C4-2B (cell line): ENCODE data around the gene CYP1B1.

Experiments used
- H3K27ac ChIP-seq: fragments of 450-650 bp; 2 replicates; pipeline ENCODE4 v1.5.1; 2017
- ZFX ChIP-seq: fragments of 450-650 bp; IDR thresholded peaks from 2 replicates; pipeline ENCODE4 v1.6.1; 2017
- TF ChIP-seq, protein P1 (sequence below): fragments of 450-650 bp; conservative IDR thresholded peaks from 2 replicates; pipeline ENCODE4 v1.5.1; 2017; ENCODE audit warnings: mild to moderate bottlenecking

Gene CYP1B1

DNA sequence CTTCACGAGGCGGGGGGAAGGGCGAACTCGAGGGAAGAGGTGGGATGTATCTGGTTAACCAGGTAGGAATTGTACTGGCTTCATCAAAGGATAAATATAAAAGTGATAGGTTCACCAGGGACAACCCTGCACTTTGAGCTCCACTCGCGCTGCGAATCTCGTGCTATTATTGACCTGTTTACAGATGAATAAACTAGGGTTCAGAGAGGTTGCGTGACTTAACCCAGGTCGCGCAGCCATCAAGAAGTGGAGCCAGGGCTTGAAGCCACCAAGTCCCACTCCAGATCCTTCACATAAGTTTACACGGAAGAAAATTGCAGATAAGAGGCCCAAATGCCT is 1.4 kb upstream of the CYP1B1 start:
- peak overlapping the region; percentile 80 for H3K27ac ChIP-seq

DNA sequence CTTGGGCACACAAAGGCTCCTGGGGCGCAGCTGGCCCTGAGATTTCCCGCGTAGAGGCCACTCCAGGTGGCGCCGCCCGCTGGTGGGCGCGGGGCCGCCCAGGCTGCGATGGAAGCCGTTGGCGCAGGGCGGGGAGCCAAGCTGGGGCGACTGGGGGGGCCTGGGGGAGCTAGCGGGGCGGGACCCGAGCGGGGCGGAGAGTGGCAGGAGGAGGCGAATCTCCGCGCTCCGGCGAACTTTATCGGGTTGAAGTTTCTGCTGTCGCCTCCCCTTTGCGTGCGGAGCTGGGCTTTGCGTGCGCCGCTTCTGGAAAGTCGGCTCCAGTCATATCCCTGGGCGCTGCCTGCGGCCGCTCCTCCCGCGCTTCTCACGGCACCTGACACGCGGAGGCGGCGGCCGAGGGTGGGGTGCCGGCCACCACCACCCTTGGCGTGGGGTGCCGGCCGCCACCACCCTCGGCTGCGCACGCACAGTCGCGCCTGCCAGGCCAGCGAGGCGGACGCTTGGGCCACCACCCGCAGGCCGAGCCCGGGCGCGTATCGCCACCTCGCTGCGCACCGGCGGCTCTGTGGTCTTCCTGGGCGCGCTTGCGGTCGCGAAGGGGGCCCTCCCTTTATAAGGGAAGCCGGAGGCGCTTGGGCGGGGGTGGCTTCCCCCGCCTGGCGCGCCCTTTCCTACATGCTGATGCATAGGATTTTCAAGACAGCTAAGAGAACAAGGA is 919 bp upstream of the CYP1B1 start:
- peak overlapping the region; percentile 80 for H3K27ac ChIP-seq
- TF ChIP-seq ZFX, result peak; percentile 59
- TF ChIP-seq, protein P1, sequence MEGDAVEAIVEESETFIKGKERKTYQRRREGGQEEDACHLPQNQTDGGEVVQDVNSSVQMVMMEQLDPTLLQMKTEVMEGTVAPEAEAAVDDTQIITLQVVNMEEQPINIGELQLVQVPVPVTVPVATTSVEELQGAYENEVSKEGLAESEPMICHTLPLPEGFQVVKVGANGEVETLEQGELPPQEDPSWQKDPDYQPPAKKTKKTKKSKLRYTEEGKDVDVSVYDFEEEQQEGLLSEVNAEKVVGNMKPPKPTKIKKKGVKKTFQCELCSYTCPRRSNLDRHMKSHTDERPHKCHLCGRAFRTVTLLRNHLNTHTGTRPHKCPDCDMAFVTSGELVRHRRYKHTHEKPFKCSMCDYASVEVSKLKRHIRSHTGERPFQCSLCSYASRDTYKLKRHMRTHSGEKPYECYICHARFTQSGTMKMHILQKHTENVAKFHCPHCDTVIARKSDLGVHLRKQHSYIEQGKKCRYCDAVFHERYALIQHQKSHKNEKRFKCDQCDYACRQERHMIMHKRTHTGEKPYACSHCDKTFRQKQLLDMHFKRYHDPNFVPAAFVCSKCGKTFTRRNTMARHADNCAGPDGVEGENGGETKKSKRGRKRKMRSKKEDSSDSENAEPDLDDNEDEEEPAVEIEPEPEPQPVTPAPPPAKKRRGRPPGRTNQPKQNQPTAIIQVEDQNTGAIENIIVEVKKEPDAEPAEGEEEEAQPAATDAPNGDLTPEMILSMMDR, result peak; percentile 58

More for the DNA sequence above, 1.4 kb upstream of the CYP1B1 start:
- no peak for TF ChIP-seq ZFX
- TF ChIP-seq, protein P1, result no peak

DNA sequence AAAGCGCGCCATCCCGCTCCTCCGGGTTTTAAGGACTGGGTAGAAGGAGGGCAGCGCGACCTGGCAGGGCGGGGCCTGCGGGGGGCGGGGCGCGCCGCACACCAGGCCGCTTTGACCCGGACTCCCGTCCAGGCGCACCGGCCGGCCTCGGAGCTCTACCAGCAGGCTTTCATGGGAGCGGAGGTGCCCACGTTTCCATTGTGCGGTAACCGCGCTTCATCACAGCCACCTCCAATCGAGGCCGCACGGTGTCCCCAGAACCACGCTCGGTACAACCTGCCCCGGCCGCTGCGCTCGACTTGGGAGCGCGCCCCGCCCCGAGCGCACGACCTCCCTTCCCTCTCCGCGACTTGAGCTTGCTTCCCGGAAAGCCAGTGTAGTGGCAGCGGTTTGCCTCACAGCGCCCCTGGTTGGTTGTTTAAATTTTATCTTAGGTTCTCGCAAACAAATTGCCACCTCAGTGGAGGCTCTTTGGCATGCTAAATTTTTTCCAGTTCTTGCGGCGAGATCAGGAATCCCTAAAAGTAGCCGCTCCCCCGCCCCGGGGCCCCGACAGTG is 280 bp upstream of the CYP1B1 start:
- TF ChIP-seq ZFX, result no peak
- TF ChIP-seq, protein P1, result peak; percentile 74; the same call in 1 of the 2 replicates
- H3K27ac ChIP-seq, result peak overlapping the region; percentile 80

DNA sequence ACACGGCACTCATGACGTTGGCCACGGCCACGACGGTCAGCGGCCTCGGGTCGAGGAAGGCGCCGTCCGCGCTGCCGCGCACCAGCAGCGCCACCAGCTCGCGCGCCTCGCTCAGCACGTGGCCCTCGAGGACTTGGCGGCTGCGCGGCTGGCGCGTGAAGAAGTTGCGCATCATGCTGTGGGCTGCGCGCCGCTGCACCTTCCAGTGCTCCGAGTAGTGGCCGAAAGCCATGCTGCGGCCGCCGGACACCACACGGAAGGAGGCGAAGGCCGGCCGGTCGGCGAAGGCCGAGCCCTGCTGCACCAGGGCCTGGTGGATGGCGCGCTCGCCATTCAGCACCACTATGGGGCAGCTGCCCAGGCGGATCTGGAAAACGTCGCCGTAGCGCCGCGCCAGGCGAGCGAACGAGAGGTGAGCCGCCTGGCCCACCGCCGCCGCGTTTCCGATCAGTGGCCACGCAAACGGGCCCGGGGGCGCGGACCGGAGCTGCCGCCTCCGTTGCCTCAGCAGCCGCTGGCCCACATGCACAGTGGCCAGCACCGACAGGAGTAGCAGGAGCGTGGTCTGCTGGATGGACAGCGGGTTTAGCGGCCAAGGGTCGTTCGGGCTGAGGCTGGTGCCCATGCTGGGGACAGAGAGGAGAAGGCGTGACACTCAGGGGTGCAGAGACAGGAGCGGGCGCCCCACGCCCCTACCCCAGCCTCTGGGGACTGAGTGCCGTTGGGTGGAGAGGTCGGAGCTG is 1.0 kb downstream of the CYP1B1 start:
- TF ChIP-seq, protein P1, result no peak
- TF ChIP-seq ZFX, result no peak

DNA sequence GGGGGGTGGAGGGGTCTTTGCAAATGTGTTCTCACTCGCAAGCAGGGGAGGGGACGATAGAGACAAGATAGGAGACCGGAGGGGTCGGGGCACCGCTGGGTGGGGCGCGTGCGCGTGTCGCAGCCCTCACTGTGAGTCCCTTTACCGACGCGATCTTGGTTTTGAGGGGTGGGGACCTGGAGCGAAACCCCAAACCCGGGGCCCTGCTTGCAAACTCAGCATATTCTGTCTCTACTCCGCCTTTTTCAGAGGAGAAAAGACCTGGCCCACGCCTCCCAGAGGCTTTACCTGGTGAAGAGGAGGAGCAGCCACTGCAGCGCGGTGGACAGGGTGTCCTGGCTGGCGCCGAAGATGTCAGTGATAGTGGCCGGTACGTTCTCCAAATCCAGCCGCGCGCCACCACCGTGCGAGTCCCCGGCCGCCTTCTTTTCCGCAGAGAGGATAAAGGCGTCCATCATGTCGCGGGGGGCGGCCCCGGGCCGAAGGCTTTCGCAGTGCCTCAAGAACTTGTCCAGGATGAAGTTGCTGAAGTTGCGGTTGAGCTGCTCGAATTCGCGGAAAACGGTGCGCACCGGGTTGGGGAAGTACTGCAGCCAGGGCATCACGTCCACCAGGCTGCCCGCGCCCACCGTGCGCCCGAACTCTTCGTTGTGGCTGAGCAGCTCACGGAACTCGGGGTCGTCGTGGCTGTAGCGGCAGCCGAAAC is 1.7 kb downstream of the CYP1B1 start:
- TF ChIP-seq, protein P1, result no peak
- TF ChIP-seq ZFX, result no peak
- H3K27ac ChIP-seq, result no peak overlapping the region

More for the DNA sequence above, 1.0 kb downstream of the CYP1B1 start:
- no peak overlapping the region for H3K27ac ChIP-seq

DNA sequence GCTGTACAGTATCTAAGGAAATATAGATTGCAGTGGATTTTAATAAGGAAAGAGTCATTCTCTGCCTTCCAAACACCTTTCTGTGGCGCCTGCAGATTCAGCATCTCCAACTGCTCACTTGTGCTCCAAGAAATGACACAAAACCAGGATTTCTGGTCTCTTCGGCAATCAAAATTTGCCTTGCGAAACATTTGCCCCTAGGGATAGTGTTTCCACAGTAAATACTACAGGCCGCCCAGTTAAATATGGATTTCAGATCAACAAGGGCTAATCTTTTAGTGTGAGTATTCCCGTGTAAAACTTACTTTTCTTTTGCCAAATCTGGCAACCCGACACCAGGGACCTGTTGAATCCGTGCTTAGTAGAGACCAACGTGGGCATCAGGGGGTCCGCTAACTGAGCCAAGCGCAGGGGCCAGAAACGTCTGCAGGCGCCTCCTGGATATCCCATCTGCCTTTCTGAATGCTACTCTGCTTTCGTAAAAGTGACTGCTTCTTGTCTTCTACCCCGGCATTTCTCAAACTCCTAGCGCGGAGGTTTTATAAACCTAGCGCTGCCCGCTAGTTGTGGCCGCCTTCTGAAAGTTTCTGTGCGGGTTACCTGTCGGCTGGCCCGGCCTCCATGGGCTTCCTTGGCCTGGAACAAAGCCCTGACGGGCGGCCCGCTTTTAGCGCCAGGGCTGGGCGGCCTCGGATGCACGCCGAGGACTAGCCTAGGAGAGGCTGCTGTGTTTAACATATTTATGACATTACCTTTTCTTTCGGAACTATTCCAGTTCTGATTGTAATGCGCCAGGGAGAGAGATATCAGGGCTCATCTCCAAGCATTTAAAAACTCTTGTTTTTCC is 2.5 kb downstream of the CYP1B1 start:
- H3K27ac ChIP-seq, result no peak overlapping the region
- no peak for TF ChIP-seq ZFX
- TF ChIP-seq, protein P1, result no peak
